BJ (cell line): ENCODE data around the gene FAM117B. TPM values are rescaled to one million over a fixed set of nuclear protein-coding genes. Genes with fewer than 3 reads are reported as not detected.

Experiments used
- CTCF ChIA-PET: fragments of 350-600 bp; formaldehyde crosslinking; extraction: SDS; loops from one replicate; lab custom pipeline; 2021; ENCODE audit warnings: antibody characterized with exemption, inconsistent platforms; lab: Yijun Ruan, JAX
- POLR2A ChIA-PET: fragments of 300-600 bp; sonication (Branson Sonifier 250); formaldehyde crosslinking; extraction: SDS; loops from one replicate; lab custom pipeline; 2021; ENCODE audit warnings: antibody characterized with exemption; lab: Charles Lee
- DNase-seq: peaks from one replicate; pipeline ENCODE4 v3.0.0-alpha.2; 2011; ENCODE audit warnings: low read depth
- H3K27me3 ChIP-seq: 2 replicates; pipeline ENCODE4 v1.6.0; 2011; ENCODE audit warnings: low read length; ENCODE audit not compliant: control insufficient read depth, insufficient read depth
- H3K36me3 ChIP-seq: 2 replicates; pipeline ENCODE4 v1.5.1; 2011; ENCODE audit warnings: low read length; ENCODE audit not compliant: control insufficient read depth, insufficient read depth
- H3K4me3 ChIP-seq: 2 replicates; pipeline ENCODE4 v1.5.1; 2011; ENCODE audit warnings: low read depth, mild to moderate bottlenecking, control low read depth, low read length
- CTCF ChIP-seq: IDR thresholded peaks from 2 replicates; pipeline ENCODE4 v1.5.1; 2011; ENCODE audit warnings: low read depth, mild to moderate bottlenecking, control low read depth, inconsistent platforms, low read length, moderate library complexity; ENCODE audit not compliant: insufficient read depth
- polyA plus RNA-seq: library from polyadenylated mRNA; depleted of rRNA; stranded (reverse); fragments of >200 nt; gene quantifications from 2 replicates; pipeline ENCODE4 v1.2.3, GENCODE V29; 2011

FAM117B gene
- polyA plus RNA-seq, 1 experiment, result 0.29 TPM

GRCh38 chr2:202760848-202761247 lies 126.1 kb downstream of the FAM117B start:
- Histone ChIP-seq H3K27me3 (no peaks in the 10 kb centered on the region), H3K36me3 (no peaks in the 10 kb centered on the region), H3K4me3 (no peak overlapping the region)
- ChIA-PET POLR2A (no interaction called here), CTCF (no interaction called here)
- DNase-seq, result no peak
- no peak for TF ChIP-seq CTCF

- ChIA-PET POLR2A (no interaction called here), CTCF (interaction anchor here (0.6 kb wide), 1 partner anchor 113 kb away, joined by 3 read pairs; no protein-coding TSS in a partner anchor)
- H3K27me3 ChIP-seq, result no peaks in the 10 kb centered on the region
- no peak overlapping the region for H3K4me3 ChIP-seq
- no peak for DNase-seq
- no peak for TF ChIP-seq CTCF
- H3K36me3 ChIP-seq, result no peaks in the 10 kb centered on the region
Observed at GRCh38 chr2:202762556-202762955, 127.8 kb downstream of the FAM117B start.

- ChIA-PET POLR2A (no interaction called here), CTCF (no interaction called here)
- Histone ChIP-seq H3K36me3 (no peaks in the 10 kb centered on the region), H3K27me3 (no peaks in the 10 kb centered on the region), H3K4me3 (no peak overlapping the region)
- TF ChIP-seq CTCF, result no peak
- no peak for DNase-seq
Observed at GRCh38 chr2:202763916-202764315, 129.1 kb downstream of the FAM117B start.

- POLR2A ChIA-PET, result no interaction called here
- TF ChIP-seq CTCF, result no peak
- Histone ChIP-seq H3K36me3 (no peaks in the 10 kb centered on the region), H3K4me3 (no peak overlapping the region), H3K27me3 (no peaks in the 10 kb centered on the region)
- CTCF ChIA-PET, result no interaction called here
- no peak for DNase-seq
Observed at GRCh38 chr2:202764991-202765390, 130.2 kb downstream of the FAM117B start.

- no peak overlapping the region for H3K4me3 ChIP-seq
- H3K27me3 ChIP-seq, result no peaks in the 10 kb centered on the region
- ChIA-PET POLR2A (no interaction called here), CTCF (no interaction called here)
- H3K36me3 ChIP-seq, result no peaks in the 10 kb centered on the region
- TF ChIP-seq CTCF, result no peak
- no peak for DNase-seq
Observed at GRCh38 chr2:202765436-202765835, 130.7 kb downstream of the FAM117B start.
